Activated naive CD8-positive, alpha-beta T cell treated with anti-CD3 and anti-CD28 coated beads, Interleukin-2, amount 50 U/mL, for 16 hours (primary cell): ENCODE results near the gene LRP8.

Source experiments
- DNase-seq: peaks from one replicate; pipeline ENCODE4 v3.0.0-alpha.2; 2020; ENCODE audit warnings: low read depth, low spot score

The LRP8 gene

DNA sequence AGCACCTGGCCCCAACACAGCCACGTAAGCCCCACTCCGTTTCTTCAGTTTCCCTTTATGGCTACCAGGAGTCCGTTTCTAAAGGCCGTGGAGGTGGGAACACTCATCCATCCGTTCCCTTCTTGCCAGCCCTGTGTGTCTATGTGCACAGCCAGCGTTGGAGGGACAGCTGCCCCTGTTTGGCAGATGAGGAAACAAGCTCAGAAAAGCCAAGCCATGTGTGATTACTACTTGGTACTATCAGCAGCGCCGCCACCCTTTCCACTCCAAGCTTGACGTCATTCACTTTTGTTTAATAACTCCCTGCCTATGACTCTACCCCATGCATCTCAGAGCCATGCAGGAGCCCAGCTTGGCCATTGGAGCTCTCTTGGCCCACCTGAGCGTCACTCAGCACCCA, 3.5 kb downstream of the LRP8 start:
- DNase-seq, result no peak

GRCh38 chr1:53323316-53323715, 4.6 kb downstream of the LRP8 start:
- no peak for DNase-seq

DNA sequence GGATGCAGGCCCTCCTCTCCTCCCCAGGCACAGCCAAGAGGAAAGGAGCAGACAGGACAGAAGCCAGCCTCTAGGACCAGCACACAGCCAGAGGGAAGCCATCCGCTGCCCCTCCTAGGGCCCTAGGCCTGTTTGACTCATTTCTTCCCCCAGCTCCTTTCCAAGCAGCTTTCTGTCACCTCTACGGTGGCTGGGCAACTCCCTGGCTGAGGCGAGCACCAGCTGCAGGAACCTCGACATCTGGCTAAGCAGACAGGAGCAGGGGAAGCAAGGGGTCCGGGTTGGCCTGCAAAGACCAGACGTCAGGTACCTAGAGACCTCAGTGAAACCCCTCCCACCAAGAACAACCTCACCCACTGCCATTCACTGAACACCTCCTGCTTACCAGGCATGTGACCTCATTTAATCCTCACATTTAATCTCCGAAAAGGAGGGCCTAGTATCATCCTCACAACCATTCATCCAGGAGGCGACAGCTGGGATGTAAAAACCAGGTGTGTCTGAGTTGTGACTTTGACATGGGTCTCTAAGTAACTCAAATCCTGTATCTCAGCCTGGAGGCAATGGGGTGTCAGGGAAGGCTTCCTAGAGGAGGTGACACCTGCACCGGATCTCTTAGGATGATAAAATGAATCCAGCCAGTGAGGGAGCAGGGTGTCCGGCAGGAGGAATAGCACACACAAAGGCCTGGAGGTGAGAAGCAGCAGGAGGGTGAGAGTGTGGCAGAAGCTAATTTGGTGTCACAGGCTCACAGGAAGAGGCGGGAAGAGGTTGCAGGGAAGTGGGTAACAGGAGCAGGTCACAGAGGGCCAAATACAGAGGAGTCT, 5.9 kb downstream of the LRP8 start:
- DNase-seq, result no peak

GRCh38 chr1:53321366-53321765, 6.5 kb downstream of the LRP8 start:
- no peak for DNase-seq

- no peak for DNase-seq
Measured at GRCh38 chr1:53320646-53321045, 7.2 kb downstream of the LRP8 start.

GRCh38 chr1:53319296-53320101, 8.4 kb downstream of the LRP8 start:
- no peak for DNase-seq

DNA sequence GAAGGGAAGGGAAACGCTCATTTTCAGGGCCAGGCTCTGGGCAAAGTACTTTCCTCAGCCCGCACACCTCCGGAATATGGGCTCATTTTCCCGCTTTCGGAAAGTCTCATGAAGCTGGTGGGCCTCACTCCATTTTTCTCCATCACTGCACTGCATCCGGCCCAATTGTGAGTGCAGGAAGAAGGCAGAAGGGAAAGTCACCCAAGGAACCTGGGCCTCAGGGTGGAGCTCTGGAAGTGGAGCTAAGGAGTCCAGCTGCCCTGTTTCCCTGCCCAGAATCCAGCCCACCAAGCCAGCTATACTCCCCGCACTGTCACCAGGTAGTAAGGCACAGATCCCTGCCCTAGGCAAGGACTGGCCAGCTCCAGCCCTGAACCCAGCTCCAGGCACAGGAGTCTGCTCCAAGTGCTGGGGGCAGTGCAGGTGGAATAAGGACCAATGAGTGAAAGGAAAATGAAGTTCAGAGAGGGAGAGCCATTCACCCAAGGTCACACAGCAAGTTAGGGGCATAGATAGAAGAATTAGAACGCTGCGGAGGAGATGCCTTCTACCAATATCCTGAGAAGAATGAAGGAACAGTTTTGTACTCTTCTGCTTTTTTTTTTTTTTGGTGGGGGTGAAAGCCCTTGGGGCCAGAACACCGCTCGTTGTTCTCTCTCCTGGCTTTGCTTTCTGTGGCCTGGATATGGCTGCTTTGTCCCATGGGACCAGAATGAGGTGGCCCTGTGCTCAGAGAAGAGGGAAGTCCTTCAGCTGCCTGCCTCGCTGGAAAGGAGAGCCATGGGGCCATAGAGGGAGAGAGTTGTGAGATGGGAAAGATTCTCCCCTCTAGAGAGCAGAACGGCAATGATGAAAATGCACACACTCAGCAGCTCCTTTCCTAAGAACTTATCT, 10.0 kb downstream of the LRP8 start:
- no peak for DNase-seq

GRCh38 chr1:53316766-53317581, 10.9 kb downstream of the LRP8 start:
- DNase-seq, result no peak

DNA sequence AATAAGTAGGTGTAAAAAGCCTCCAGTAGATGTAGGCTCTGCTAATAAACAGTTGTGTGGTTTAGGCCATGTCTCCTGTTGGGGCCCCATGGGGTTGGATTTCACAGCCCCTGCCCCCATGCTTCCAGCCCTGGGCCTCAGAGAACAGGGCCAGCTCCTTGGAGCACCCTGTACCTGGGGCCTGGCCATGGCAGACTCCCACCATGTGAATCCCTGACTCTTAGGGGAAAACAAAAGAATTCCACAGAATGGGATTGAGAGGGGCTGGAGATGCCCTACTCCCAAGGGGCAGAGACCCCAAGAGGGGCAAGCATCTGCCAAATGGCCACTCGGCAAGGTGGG, 11.5 kb downstream of the LRP8 start:
- no peak for DNase-seq

- no peak for DNase-seq
Measured at GRCh38 chr1:53315456-53316423, 12.1 kb downstream of the LRP8 start.

GRCh38 chr1:53315046-53315445, 12.8 kb downstream of the LRP8 start:
- no peak for DNase-seq

GRCh38 chr1:53314606-53315005, 13.3 kb downstream of the LRP8 start:
- no peak for DNase-seq

DNA sequence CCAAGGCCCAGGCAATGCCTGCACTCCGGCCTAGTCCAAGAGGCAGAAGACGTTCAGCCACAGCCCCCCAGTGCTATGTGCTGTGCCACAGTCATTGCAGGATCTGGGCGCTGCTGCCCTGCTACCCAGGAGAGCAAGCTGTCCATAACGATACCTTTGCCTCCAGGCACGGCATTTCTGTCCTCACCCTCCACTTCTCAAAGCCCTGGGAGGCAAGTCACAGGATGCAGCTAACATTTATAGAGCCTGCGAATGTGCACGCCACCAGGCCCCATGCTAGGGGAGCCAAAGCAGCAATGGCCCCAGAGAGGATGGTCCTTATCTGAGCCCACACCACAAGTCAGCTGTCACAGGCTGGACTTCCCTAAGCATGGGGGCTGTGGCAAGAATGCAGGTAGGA, 13.8 kb downstream of the LRP8 start:
- DNase-seq, result no peak

GRCh38 chr1:53313556-53313955, 14.3 kb downstream of the LRP8 start:
- DNase-seq, result no peak

GRCh38 chr1:53311702-53312305, 16.1 kb downstream of the LRP8 start:
- no peak for DNase-seq

GRCh38 chr1:53310847-53311681, 16.8 kb downstream of the LRP8 start:
- no peak for DNase-seq

GRCh38 chr1:53309802-53310201, 18.1 kb downstream of the LRP8 start:
- no peak for DNase-seq

DNA sequence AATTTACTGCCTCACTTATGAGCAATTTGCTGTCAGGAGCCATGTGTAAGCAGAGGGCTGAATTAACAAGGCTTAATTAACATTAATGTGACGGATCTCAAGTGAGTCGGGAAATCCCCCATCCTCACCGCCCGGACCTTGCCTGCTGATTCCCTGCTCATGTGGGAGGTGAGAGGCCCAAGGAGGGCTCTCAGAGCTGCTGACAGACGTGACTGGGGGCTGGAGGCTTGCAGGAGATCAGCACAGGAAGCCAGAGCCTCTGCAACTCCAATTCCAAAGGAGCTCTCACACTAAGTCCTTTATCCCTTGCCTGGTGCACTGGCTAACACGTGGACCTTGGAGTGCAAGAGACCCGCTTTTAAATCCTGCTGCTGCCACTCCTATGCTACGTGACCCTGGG, 19.4 kb downstream of the LRP8 start:
- no peak for DNase-seq

GRCh38 chr1:53307037-53307436, 20.8 kb downstream of the LRP8 start:
- no peak for DNase-seq
